Ishikawa (cell line): Measurements from ENCODE around the gene PLAC8L1.

ENCODE experiments used
- CEBPB ChIP-seq: IDR thresholded peaks from 2 replicates; pipeline ENCODE4 v1.6.1; 2012
- CREB1 ChIP-seq: IDR thresholded peaks from 2 replicates; pipeline ENCODE4 v1.6.1; 2012; ENCODE audit warnings: low read depth
- EGR1 ChIP-seq: IDR thresholded peaks from 2 replicates; pipeline ENCODE4 v1.6.1; 2012
- EP300 ChIP-seq: IDR thresholded peaks from 2 replicates; pipeline ENCODE4 v1.6.1; 2012; ENCODE audit warnings: borderline replicate concordance
- FOXM1 ChIP-seq: IDR thresholded peaks from 2 replicates; pipeline ENCODE4 v1.6.1; 2012; ENCODE audit warnings: low read depth, borderline replicate concordance
- MAX ChIP-seq: IDR thresholded peaks from 2 replicates; pipeline ENCODE4 v1.6.1; 2012
- NFIC ChIP-seq: IDR thresholded peaks from 2 replicates; pipeline ENCODE4 v1.6.1; 2012
- RAD21 ChIP-seq: IDR thresholded peaks from 2 replicates; pipeline ENCODE4 v1.6.1; 2012; ENCODE audit warnings: low read depth
- REST ChIP-seq: IDR thresholded peaks from 2 replicates; pipeline ENCODE4 v1.6.1; 2012; ENCODE audit warnings: low read depth, mild to moderate bottlenecking
- TAF1 ChIP-seq: IDR thresholded peaks from 2 replicates; pipeline ENCODE4 v1.6.1; 2012; ENCODE audit warnings: low read depth, mild to moderate bottlenecking
- TCF12 ChIP-seq: IDR thresholded peaks from 2 replicates; pipeline ENCODE4 v1.6.1; 2012; ENCODE audit warnings: low read depth
- TEAD4 ChIP-seq: IDR thresholded peaks from 2 replicates; pipeline ENCODE4 v1.6.1; 2012
- USF1 ChIP-seq: IDR thresholded peaks from 2 replicates; pipeline ENCODE4 v1.6.1; 2012
- YY1 ChIP-seq: IDR thresholded peaks from 2 replicates; pipeline ENCODE4 v1.6.1; 2012; ENCODE audit warnings: low read depth

GRCh38 chr5:146034605-146035004 is 70.8 kb downstream of the PLAC8L1 start:
- TF ChIP-seq EGR1 = no peak
- TF ChIP-seq TEAD4 = no peak
- no peak for TF ChIP-seq YY1
- TF ChIP-seq EP300 = no peak
- no peak for TF ChIP-seq TAF1
- TF ChIP-seq MAX = no peak
- no peak for TF ChIP-seq TCF12
- TF ChIP-seq FOXM1 = no peak
- TF ChIP-seq CEBPB = no peak
- TF ChIP-seq RAD21 = no peak
- TF ChIP-seq NFIC = no peak
- TF ChIP-seq REST = no peak
- no peak for TF ChIP-seq USF1
- no peak for TF ChIP-seq CREB1
